DOHH2 (cell line): Measurements from ENCODE around the gene MYOC.

ENCODE experiments used
- H3F3A ChIP-seq: fragments of 200-600 bp; sonication (generic), shearing (Covaris generic); 2 replicates; pipeline ENCODE4 v1.6.0; 2016; ENCODE audit warnings: antibody characterized with exemption, mild to moderate bottlenecking; ENCODE audit not compliant: control insufficient read depth, insufficient read depth
- H3K27ac ChIP-seq: fragments of 200-600 bp; sonication (generic); 2 replicates; pipeline ENCODE4 v1.5.1; 2014; ENCODE audit warnings: low read depth, mild to moderate bottlenecking, low read length, moderate library complexity
- H3K27me3 ChIP-seq: fragments of 200-600 bp; sonication (generic); 2 replicates; pipeline ENCODE4 v1.6.1; 2014; ENCODE audit warnings: mild to moderate bottlenecking, low read length, mixed read lengths; ENCODE audit not compliant: control insufficient read depth
- H3K36me3 ChIP-seq: fragments of 200-600 bp; sonication (generic); 2 replicates; pipeline ENCODE4 v1.6.1; 2014; ENCODE audit warnings: mild to moderate bottlenecking, low read length, moderate library complexity, mixed read lengths; ENCODE audit not compliant: control insufficient read depth
- H3K4me1 ChIP-seq: fragments of 200-600 bp; sonication (generic); 2 replicates; pipeline ENCODE4 v1.6.1; 2014; ENCODE audit warnings: mild to moderate bottlenecking, low read length, mixed read lengths; ENCODE audit not compliant: control insufficient read depth
- H3K4me2 ChIP-seq: fragments of 200-600 bp; sonication (generic); 2 replicates; pipeline ENCODE4 v1.6.0; 2014; ENCODE audit warnings: mild to moderate bottlenecking, low read length, moderate library complexity
- H3K4me3 ChIP-seq: fragments of 200-600 bp; sonication (generic); 2 replicates; pipeline ENCODE4 v1.5.1; 2014; ENCODE audit warnings: mild to moderate bottlenecking, low read length, mixed read lengths
- H3K79me2 ChIP-seq: fragments of 200-600 bp; sonication (generic); 2 replicates; pipeline ENCODE4 v1.6.1; 2014; ENCODE audit warnings: mild to moderate bottlenecking, low read length, mixed read lengths; ENCODE audit not compliant: control insufficient read depth
- H3K9me2 ChIP-seq: fragments of 200-600 bp; sonication (generic); replicated peaks from 2 replicates; pipeline ENCODE4 v1.6.1; 2014; ENCODE audit warnings: mild to moderate bottlenecking, low read length, mixed read lengths; ENCODE audit not compliant: control insufficient read depth
- H3K9me3 ChIP-seq: fragments of 200-600 bp; sonication (generic); 2 replicates; pipeline ENCODE4 v1.6.1; 2014; ENCODE audit warnings: antibody characterized with exemption, low read length, mixed read lengths; ENCODE audit not compliant: control insufficient read depth, insufficient read depth
- H4K20me1 ChIP-seq: fragments of 200-600 bp; sonication (generic); 2 replicates; pipeline ENCODE4 v1.6.0; 2014; ENCODE audit warnings: low read depth, mild to moderate bottlenecking, antibody characterized with exemption, low read length, moderate library complexity; ENCODE audit not compliant: control insufficient read depth, insufficient read depth
- EZH2phosphoT487 ChIP-seq: fragments of 200-600 bp; sonication (generic); IDR thresholded peaks from 2 replicates; pipeline ENCODE4 v1.6.1; 2017; ENCODE audit warnings: borderline replicate concordance, mild to moderate bottlenecking, antibody characterized with exemption, low read length, moderate library complexity, mixed read lengths
- TF ChIP-seq, protein P1 (sequence below): fragments of 200-600 bp; sonication (generic); IDR thresholded peaks from one replicate; pipeline ENCODE4 v1.5.1; 2014; ENCODE audit warnings: antibody characterized with exemption, mild to moderate bottlenecking, low read depth, low read length; ENCODE audit not compliant: poor library complexity, severe bottlenecking

MYOC gene

DNA sequence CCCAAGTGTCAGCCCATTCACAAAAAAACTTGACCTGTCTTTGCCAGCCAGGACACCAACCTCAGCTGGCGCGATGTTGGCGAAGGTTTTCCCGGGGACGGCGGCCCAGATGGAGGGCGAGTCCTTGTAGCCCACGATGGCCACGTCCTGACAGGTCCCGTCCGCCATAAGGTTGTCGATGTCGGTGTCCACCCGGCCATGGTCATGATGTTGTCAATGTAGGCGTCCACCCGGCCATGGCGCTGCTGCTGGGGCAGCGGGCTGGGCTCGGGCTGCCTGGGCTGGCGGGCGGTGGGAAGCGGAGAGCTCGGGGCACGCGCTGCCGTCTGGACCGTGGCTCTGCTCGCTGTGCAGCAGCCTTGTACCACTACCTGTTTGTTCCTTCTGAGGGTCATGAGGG is 18.3 kb upstream of the MYOC start:
- no peaks in the 10 kb centered on the region for H3K36me3 ChIP-seq
- no peaks in the 10 kb centered on the region for H3K9me2 ChIP-seq
- no peaks in the 10 kb centered on the region for H3K9me3 ChIP-seq
- H3K4me2 ChIP-seq: no peak overlapping the region
- no peak for TF ChIP-seq EZH2phosphoT487
- TF ChIP-seq, protein P1, sequence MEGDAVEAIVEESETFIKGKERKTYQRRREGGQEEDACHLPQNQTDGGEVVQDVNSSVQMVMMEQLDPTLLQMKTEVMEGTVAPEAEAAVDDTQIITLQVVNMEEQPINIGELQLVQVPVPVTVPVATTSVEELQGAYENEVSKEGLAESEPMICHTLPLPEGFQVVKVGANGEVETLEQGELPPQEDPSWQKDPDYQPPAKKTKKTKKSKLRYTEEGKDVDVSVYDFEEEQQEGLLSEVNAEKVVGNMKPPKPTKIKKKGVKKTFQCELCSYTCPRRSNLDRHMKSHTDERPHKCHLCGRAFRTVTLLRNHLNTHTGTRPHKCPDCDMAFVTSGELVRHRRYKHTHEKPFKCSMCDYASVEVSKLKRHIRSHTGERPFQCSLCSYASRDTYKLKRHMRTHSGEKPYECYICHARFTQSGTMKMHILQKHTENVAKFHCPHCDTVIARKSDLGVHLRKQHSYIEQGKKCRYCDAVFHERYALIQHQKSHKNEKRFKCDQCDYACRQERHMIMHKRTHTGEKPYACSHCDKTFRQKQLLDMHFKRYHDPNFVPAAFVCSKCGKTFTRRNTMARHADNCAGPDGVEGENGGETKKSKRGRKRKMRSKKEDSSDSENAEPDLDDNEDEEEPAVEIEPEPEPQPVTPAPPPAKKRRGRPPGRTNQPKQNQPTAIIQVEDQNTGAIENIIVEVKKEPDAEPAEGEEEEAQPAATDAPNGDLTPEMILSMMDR: no peak
- H3K4me3 ChIP-seq: no peak overlapping the region
- H3K27me3 ChIP-seq: peaks cover 8% of the 10 kb centered on the region; the same call in 1 of the 2 replicates
- H3F3A ChIP-seq: no peaks in the 10 kb centered on the region
- H4K20me1 ChIP-seq: no peaks in the 10 kb centered on the region
- H3K79me2 ChIP-seq: no peaks in the 10 kb centered on the region
- H3K4me1 ChIP-seq: no peaks in the 10 kb centered on the region
- H3K27ac ChIP-seq: no peak overlapping the region

DNA sequence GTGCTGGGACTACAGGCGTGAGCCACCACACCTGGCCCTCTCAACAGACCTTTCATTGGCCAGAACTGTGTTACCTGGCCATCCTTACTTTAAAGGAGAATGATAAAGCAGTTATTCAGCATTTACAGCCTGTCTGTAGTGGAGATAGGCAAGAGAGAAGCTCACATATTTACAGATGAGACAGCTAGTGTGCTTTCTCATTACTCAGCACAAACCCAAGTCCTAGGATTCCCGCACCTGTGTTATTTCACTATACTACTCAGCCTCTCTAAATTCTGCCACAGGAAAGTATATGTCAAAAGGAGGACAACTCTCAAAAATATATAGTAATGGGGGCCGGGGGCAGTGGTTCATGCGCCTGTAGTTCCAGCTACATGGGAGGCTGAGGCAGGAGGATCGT is 15.9 kb upstream of the MYOC start:
- no peak overlapping the region for H3K4me2 ChIP-seq
- no peaks in the 10 kb centered on the region for H3K36me3 ChIP-seq
- H3K4me1 ChIP-seq: no peaks in the 10 kb centered on the region
- peaks cover 10% of the 10 kb centered on the region; the same call in 1 of the 2 replicates for H3K27me3 ChIP-seq
- no peaks in the 10 kb centered on the region for H4K20me1 ChIP-seq
- H3K27ac ChIP-seq: no peak overlapping the region
- H3K4me3 ChIP-seq: no peak overlapping the region
- no peaks in the 10 kb centered on the region for H3K9me3 ChIP-seq
- H3K9me2 ChIP-seq: no peaks in the 10 kb centered on the region
- TF ChIP-seq, protein P1: no peak
- TF ChIP-seq EZH2phosphoT487: no peak
- no peaks in the 10 kb centered on the region for H3K79me2 ChIP-seq
- H3F3A ChIP-seq: no peaks in the 10 kb centered on the region

DNA sequence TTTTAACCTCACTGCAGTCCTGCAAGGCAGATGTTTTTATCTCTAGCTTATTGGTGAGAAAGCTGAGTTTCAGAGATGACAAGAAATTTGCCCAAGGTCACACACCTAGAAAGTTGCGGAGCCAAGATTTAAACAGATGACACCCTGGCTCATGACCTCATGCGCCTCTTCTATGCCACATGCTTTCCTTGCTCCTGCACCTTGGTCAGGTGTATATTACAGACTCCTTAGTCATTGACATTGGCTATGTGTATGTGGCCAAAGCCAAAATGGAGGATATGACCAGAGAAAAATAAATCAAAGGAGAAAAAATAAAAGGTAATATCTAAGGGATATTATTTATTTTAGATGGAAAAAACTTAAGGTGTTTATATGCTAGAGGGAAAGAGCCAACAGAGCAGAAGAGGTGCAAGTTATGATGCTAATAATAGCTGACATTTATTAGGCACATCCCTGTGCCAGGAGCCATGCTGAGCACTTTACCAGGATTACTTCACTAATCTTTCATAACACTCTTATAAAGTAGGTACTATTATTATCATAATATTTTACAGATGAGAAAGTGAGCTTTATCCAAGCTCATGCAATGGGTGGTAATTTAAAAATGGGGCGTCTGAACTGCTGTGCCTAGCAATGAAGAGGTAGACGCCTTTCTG is 13.8 kb upstream of the MYOC start:
- Histone ChIP-seq H3K9me2 (no peaks in the 10 kb centered on the region), H3K4me1 (no peaks in the 10 kb centered on the region), H3K4me2 (no peak overlapping the region), H3K36me3 (no peaks in the 10 kb centered on the region), H3K79me2 (no peaks in the 10 kb centered on the region), H3F3A (no peaks in the 10 kb centered on the region), H3K4me3 (no peak overlapping the region), H3K27ac (no peak overlapping the region), H4K20me1 (no peaks in the 10 kb centered on the region), H3K9me3 (no peaks in the 10 kb centered on the region), H3K27me3 (peaks cover 10% of the 10 kb centered on the region)
- TF ChIP-seq EZH2phosphoT487: no peak
- TF ChIP-seq, protein P1: no peak
